ENCODE data around the gene ITIH4.

DNA sequence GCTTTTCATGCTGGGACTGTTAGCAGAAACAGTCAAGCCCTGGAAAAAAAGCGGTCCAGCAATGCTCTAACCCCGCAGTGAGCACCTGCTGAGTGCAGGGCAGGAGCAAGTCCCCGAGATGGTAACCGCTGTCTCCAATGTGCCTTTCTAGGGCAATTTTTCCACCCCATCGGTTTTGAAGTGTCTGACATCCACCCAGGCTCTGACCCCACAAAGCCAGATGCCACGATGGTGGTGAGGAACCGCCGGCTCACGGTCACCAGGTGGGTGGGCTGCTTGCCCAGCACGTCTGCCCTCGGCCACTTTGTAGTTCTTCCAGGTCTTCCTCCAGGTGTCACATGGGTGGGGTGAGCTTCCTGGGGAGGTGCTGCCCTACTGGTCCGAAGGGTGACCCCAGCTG lies 39.1 kb downstream of the ITIH4 start:
- TF ChIP-seq, protein P1, sequence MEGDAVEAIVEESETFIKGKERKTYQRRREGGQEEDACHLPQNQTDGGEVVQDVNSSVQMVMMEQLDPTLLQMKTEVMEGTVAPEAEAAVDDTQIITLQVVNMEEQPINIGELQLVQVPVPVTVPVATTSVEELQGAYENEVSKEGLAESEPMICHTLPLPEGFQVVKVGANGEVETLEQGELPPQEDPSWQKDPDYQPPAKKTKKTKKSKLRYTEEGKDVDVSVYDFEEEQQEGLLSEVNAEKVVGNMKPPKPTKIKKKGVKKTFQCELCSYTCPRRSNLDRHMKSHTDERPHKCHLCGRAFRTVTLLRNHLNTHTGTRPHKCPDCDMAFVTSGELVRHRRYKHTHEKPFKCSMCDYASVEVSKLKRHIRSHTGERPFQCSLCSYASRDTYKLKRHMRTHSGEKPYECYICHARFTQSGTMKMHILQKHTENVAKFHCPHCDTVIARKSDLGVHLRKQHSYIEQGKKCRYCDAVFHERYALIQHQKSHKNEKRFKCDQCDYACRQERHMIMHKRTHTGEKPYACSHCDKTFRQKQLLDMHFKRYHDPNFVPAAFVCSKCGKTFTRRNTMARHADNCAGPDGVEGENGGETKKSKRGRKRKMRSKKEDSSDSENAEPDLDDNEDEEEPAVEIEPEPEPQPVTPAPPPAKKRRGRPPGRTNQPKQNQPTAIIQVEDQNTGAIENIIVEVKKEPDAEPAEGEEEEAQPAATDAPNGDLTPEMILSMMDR (IDR thresholded peaks at IDR 0.05) = no peak
- no peak for TF ChIP-seq POLR2AphosphoS5 (IDR thresholded peaks at IDR 0.05)
